ENCODE measurements around the gene NLRP1. TPM values are rescaled to one million over a fixed set of nuclear protein-coding genes. Genes with fewer than 3 reads are reported as not detected.
A peak's percentile ranks its signal among the peaks of the same experiment; 100 is the strongest.

The NLRP1 gene
- total RNA-seq, 1 experiment from 2014 or later: not detected

DNA sequence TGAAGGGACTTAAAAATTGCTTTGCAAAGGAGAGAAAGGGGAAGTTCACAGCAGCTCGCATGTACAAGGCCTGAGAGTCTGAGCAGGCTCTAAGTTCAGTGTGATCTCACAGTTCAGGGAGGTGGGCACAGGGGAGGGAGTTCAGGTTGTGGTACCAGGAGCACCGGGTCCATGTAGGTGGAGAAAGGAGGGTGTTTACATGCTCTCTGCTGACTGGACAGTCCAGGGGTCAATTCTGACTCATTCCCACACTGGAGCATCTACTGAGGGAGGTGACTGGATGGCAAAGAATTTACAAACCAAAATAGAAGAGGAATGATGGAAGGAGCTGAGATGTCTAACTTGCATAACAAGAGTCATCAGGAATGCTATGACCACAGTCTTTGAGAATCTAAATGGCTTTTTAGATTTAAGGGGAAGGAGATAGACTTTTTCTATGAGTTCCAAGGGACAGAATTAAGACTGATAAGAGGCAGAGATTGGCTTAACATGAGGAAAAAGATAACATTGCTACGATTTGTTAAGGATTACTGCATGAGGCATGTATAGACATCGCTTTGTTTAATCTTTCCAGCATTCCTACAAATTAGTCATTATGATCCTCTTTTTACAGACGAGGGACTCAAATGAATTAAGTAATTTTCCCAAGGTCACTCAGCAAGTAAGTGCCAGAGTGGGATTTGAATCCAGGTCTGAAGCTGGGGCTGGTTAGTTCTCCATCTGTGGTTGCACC is 68.1 kb downstream of the NLRP1 start:
- DNase-seq (ENCODE audit: low spot score): no peak

DNA sequence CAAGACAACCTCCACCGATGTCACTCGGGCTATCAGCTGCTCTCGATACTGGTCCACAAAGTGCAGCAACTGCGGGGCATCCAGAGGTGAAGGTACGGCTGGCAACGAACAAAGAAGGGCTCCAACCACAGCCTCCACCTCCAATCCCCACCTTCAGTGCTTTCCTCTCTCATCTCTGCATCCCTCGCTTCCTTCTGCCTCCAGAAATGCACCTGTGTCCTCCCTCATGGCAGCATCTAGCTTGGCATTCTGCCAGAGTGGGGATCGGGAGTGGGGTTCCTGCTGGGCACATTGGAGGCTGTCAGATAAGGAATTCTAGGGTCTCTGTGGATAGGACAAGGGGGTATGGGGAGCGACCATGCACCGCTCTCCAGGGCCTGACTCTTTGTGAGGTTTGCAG is 69.3 kb downstream of the NLRP1 start:
- DNase-seq (ENCODE audit: low spot score): no peak

DNA sequence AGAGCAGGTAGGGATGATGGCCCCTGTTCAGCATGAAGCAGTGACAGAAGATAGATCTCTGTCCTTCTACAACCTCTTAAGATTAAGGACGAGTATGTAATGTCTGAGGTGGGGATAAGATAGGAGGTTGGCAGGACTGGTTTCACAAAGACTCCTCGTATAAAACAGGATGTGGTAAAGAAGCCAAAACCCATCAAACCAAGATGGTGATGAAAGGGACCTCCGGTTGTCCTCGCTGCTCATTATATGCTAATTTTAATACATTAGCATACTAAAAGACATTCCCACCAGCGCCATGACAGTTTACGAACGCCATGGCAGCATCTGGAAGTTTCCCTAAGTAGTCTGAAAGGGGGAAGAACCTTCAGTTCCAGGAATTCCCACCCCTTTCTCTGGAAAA is 70.7 kb downstream of the NLRP1 start:
- DNase-seq (ENCODE audit: low spot score): no peak

DNA sequence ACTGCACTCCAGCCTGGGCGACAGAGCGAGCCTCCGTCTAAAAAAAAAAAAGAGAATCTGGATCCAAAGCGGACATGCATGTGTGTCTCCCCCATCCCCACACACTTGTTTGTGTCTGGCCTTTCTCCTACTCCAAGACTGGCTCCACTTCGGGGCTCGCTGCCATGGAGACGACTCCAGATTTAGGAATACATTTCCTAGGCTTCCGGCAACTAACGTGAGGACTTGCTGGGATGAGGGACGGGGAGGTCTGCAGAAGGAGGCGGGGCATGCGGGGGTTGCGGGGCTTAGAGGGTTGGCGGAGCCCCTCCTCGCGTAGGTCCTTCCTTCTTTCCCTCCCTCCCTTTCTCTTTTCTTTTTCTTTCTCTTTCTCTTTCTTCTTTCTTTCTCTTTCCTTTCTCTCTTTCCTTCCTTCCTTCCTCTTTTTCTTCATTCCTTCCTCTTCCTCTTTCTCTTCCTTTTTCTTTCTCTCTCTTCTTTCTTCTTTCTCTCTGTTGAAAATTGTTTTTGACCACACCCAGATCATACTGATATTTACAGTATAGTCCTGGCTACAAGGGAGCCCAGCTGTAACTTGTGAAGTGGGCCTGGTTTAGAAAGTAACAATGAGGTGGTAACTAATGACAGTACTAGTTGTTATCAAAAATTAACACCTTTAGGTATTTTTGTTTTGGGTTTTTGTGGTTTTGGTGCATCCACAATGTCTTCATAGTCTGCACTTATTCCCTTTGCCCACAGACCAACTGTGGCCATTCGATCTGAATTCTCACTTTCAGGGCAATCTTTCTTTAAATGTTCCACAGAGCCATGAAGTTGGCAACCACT is 72.7 kb downstream of the NLRP1 start:
- DNase-seq (ENCODE audit: low spot score): no peak

DNA sequence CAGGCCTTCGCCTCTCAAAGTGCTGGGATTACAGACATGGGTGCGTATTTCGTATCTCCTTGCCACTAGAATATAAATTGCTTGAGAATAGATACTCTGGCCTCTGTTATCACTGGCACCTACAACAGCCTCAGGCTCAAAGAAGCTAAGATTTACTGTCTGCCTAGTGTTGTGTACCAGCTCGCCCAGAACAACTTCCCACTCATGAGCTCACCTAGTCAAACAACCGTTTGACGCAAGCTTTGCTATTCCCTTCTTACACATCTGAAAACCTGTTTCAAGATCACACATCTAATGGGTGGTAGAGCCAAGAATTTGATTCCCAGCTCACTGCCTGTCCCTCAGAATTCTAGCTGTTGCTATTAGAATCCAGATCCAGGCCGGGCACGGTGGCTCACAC is 73.5 kb downstream of the NLRP1 start:
- no peak for DNase-seq (ENCODE audit: low spot score)

DNA sequence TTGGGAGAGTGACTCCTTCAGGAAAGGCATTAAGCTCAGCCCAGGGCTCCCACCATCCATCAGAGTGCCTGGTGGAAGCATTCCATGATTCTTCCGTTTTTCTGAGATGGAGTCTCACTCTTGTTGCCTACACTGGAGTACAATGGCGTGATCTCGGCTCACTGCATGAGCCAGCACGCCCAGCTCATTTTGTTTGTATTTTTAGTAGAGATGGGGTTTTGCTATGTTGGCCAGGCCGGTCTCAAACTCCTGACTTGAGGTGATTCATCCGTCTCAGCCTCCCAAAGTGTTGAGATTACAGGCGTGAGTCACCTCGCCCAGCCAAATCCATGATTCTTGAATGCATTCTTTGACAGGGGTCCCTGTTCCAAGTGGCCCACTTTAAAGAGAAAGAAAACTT is 74.8 kb downstream of the NLRP1 start:
- no peak for DNase-seq (ENCODE audit: low spot score)

DNA sequence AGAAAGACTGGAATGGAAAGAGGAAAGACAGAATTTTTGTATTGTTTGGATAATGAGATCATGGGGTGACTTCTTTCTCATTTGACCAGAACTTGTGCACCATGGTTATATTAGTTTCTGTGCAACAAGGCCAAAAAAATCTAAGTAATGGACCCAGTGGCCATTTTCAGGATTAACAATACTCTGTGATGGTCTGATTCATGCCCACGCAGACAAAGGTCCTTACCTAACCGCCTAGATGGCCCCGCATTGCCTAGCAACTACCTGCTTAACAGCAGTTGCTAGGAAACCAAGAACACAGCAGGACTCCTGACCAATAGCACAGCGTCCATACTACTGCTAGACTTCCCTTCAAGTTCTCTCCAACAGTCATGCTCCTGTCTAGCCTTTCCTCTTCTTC is 75.5 kb downstream of the NLRP1 start:
- no peak for DNase-seq (ENCODE audit: low spot score)

DNA sequence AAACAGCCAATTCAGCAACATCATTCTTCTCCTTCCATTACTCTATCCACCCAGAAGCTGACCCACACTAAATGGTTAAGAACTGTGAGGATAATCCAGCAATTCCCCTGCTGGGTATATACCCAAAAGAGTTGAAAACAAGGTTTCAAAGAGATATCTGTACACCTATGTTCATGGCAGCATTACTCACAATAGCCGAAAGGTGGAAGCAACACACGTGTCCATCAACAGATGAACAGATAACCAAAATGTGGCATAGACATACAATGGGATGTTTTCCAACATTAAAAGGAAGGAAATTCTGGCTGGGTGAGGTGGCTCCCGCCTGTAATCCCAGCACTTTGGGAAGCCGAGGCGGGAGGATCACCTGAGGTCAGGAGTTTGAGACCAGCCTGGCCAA is 78.0 kb downstream of the NLRP1 start:
- DNase-seq (ENCODE audit: low spot score): no peak

DNA sequence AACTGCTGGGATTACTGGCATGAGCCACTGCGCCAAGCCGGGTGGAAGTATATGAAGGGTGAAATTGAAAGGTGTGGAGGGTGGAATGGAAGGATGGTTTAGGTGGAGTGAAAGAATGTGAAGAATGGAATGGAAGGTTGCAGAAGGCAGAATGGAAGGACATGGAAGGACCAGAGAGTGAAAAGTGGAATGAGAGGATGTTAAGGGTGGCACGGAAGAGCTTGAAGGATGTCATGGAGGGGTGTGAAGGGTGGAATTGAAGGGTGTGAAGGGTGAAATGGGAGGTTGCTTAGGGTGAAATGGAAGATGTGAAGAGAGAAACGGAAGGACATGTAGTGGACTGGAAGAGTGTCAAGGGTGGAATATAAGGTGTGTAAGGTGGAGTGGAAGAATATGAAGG is 81.8 kb downstream of the NLRP1 start:
- DNase-seq (ENCODE audit: low spot score): no peak

DNA sequence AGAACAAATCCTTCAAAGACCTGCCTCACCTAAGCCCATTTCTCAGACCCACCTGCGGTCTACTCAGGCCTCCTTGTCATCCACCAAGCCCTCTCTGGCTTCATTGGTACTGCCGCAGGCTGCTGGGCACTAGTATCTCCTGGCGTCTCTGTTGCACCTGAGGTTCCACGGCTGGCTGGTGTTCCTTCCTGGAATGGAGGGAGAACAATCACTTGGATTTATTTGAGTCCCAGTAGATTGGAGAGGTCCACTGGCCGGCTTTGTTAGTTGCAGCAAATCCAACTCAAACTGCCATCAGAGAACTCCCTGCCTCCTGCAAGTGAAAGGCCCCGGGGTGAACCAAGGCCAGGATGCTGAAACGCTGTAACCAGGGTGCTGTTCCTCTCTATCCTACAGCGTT is 82.6 kb downstream of the NLRP1 start:
- DNase-seq (ENCODE audit: low spot score): no peak

DNA sequence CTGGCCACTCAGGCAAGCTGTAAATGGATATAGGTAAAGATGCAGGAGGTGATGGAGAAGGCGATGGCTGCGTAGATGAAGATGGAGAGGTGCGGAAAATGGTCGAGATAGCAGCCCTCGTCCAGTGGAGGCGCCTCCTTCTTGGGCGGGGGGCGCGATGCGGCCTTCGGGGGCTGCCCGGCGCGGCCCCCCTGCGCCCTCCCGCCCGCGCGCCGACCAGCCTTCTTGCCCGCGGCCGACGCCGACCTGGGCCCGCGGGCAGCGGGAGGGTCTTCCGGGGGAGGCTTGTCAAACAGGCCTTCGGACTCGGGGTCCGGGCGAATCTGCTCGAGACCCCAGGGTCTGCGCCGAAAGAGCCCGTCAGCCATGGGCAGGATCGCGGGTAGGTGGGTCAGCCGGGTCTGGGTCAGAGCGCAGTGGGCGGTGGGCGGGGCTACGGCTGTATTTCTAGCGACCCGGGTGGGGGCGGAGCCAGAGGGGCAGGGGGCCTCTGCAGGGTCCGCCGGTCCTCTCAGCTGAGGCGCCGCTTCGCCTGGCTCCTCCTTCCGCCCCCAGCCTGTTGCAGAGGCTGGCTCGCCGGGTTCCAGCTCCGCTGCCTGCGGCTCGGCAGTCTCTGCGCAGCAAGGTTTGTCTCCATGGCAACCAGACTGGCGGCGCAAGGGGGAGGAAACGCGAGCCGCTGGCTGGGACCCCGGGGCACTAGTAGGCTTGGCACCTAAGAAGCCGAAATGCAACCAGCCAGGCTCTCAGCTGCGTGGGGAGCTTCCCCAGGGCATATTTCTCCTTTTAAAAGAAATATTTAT is 83.5 kb downstream of the NLRP1 start:
- no peak for DNase-seq (ENCODE audit: low spot score)

DNA sequence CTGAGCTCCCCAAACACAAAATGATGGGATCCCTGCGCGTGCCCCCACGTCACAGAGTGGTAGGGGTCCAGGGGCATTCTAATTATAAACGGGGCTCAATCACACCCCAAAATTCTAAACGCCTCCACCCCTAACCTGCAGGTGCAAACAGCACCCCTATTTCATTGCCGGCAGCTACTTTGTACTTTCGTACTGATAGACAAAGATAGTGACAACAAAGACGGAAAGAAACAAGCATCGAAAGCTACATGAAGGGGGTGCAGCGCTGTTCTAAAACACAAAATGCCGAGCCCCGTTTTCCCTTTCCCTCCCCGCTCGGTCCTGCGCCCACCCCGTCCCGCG is 84.1 kb downstream of the NLRP1 start:
- DNase-seq (ENCODE audit: low spot score): no peak

DNA sequence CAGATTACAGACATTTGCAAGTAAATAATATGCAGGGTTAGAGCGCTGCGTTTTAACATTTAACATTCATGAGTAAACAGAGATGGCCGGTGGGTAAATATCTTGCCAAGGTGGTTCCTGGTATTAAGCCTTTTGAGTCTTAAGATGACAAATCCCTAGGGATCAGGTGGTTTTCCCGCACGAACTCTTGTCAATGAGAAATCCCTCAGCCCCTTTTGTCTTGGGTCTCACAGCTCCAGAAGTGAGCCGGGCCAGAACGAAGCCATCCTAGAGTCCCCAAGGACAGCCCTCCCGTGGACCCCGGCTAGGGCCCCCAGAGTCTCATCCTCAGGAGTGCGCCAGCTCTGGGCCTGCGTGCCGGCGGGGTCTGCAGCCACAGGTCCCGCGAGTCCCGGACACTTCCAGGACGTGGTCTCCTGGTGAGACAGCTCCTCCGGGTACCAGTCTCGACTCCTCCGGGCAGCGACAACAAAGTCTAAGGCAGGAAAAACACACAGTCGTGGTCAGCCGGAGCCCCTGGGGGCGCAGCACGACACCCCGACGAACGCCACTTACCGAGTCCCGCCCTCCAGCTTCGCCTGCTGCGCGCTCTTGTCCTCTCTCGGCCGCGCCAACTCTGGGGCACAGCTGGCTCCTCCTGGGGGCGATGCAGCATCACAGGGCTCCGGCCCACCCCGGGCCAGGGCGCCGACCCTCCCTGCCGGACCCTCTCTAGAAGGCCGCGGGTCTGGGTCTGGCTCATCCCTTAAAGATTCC is 84.7 kb downstream of the NLRP1 start:
- no peak for DNase-seq (ENCODE audit: low spot score)

DNA sequence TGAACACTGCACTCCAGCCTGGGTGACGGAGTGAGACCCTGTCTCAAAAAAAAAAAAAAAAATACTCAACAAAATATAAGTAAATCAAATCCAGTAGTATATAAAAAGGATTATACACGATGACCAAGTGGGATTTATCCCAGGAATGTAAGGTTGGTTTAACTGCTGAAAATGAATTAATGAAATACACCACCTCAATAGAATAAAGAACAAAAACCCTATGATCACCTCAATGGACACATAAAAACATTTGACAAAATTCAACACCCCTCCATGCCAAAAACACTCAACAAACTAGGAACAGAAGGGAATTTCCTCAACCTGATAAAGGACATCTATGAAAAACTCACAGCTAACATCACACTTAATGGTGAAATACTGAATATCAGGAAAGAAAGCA is 91.3 kb downstream of the NLRP1 start:
- DNase-seq (ENCODE audit: low spot score): no peak

DNA sequence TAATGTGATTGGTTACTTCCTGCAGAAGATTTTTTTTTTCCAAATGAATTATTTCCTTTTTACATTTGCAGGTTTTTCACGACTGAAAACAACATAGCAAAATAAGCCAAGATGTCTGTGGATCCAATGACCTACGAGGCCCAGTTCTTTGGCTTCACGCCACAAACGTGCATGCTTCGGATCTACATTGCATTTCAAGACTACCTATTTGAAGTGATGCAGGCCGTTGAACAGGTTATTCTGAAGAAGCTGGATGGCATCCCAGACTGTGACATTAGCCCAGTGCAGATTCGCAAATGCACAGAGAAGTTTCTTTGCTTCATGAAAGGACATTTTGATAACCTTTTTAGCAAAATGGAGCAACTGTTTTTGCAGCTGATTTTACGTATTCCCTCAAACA is 95.6 kb downstream of the NLRP1 start:
- DNase-seq (ENCODE audit: low spot score): no peak

DNA sequence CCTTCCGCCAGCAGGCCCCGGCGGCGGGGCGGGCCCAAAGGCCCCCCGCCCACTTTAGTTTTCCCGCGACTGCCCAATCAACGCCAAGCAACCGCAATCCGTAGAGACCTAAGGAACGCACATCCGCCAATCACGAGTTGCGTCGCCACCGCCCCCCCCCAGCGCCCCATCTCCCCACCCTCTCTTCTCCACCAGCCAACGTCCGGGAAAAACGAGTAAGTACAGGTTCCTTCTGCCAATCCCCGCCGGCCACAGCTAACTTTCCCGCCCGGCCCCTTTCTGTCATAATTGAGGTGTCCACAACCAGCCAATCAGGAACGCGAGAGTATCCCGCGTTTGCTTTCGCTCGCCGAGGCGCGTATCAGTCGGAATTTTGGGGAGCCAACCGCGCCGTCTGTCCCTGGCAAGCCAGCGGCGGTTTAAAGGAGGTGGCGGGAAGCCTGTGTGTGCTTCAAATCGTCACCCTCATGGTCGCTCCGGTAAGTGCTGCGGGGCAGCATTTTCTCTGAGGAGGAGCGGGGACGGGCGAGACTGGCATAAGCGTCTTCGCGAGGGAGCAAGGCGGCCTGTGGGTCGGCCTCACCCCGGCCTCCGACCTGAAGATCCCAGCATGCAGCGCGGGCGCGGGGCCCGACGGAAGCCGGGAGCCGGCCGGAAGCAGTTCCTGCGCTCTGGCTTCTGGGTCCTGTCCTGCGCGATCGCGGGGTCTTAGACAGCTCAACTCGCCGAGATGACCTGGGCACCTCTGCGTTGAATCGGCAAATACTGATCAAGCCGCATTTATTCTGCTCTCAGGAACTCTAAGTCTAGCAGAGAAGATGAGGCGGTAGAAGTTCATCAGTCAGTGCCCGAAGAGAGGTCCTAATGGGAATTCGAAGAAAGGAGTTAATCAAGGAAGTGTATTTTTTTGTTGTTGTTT is 97.8 kb downstream of the NLRP1 start, which contains the start of gene MIS12:
MIS12 (plus strand) TSS at position 361 of the 919 bp plus-strand sequence. CDS start 2,297 bp downstream, outside the sequence.
- DNase-seq (ENCODE audit: low spot score): peak; percentile 94

DNA sequence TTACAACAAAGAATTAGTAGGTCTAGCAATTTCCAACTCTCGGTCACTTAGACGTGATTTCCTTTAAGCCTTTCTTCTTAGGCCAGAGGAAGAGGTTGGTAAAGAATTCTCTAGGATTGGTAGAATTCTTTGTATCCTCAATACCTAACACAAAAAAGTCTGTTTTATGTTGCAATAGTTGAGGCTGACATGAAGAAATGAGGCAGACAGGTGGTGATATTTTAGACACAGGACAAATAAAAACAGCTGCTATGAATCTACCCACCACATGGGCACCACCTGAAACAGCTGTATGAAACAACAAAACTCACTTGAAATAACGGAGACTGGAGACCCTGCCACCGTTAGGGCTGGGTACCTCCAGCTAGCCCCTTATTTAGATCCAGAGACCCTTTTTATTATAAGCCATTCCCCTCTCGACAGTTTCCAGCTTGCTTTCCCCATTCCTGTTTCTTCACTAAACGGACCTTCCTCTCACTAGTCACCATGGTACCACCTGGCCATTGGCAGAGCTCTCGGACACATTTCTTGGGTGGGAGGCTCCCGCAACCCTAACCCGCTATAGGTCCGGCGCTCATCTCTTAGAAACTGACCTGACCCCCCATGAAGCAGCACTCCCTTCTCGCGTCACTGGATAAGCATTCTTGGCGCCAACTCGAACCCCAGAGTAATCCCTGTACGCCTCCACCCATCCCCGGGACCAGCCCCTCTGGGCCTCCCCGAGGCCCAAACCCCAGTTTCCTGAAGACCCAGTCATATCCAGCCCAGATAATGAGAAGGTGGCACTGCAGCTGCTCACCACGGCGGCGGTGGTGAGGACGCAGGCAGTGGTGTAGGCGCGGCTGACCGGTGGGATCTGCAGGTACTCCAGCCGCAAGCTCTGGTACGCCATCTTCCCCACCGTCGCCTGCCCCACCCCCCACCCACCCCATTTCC is 98.8 kb downstream of the NLRP1 start, which contains the start of gene DERL2:
DERL2 (minus strand) TSS at position 909 of the 936 bp plus-strand sequence; CDS start at position 892, 17 bp downstream.
- DNase-seq (ENCODE audit: low spot score): peak; percentile 9

DNA sequence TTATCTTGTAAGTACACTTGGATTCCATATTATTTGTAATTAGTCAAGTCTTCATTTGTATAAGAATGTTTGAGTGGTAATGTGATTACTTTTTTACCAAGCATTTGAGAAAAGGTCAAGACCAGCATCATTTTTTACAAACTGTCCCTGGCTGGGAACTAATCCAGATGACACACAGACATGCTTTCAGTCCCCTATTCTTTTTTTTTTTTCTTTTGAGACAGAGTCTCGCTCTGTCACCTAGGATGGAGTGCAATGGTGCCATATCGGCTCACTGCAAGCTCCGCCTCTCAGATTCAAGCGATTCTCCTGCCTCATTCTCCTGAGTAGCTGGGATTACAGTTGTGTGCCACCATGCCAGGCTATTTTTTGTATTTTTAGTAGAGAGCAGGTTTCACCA is 102.9 kb downstream of the NLRP1 start:
- DNase-seq (ENCODE audit: low spot score): no peak

DNA sequence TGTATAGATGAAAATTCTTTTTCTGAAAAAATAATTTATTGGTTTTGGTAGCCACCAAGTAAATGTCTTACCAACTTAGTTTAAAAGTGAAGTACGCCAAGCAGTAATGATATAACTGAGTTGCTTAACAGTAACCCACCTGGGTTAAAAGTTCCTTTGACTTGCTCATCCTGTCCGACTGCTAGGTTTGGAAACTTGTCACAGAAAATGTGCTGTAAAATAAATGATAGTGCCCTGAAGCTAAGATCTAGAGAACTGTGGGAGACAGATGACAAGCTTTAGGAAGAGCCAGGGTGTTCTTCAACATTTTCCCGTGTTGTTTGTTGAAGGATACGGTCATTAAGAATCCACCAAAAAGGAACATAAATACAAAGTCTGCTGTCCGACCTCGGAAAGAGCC is 103.3 kb downstream of the NLRP1 start:
- DNase-seq (ENCODE audit: low spot score): no peak

Data from HT-29 (cell line).